T47D (cell line): ENCODE measurements around the gene ANGPTL4.

Source experiments
- DNase-seq, 2 experiments: peaks; one replicate each; pipeline versions ENCODE4 v3.0.0 to v3.0.0-alpha.2; 2011 to 2012; ENCODE audit warnings: low read depth in 1 of 2, low spot score in 1 of 2
- JUND ChIP-seq: IDR thresholded peaks from 2 replicates; pipeline ENCODE4 v1.6.1; 2012; ENCODE audit warnings: low read depth
- in situ Hi-C: cut with HindIII; loops from 2 replicates; pipeline ENCODE4 v1.10.0; 2016; ENCODE audit warnings: low sequenced_read_pairs, low pct_unique_long_range_greater_than_20kb

ANGPTL4 gene

GRCh38 chr19:8324186-8325050 lies 39.5 kb upstream of the ANGPTL4 start:
- DNase-seq, result no peak
- in situ Hi-C loops, result no loop called here
- no peak for TF ChIP-seq JUND

GRCh38 chr19:8325454-8325853 lies 38.5 kb upstream of the ANGPTL4 start:
- in situ Hi-C loops, result no loop called here
- TF ChIP-seq JUND, result no peak
- no peak for DNase-seq

GRCh38 chr19:8329996-8330395 lies 34.0 kb upstream of the ANGPTL4 start:
- no peak for DNase-seq
- in situ Hi-C loops, result no loop called here
- no peak for TF ChIP-seq JUND

GRCh38 chr19:8331263-8331845 lies 32.6 kb upstream of the ANGPTL4 start:
- DNase-seq, result no peak
- no peak for TF ChIP-seq JUND
- in situ Hi-C loops, result no loop called here

GRCh38 chr19:8332976-8333766 lies 30.8 kb upstream of the ANGPTL4 start:
- no peak for TF ChIP-seq JUND
- in situ Hi-C loops, result no loop called here
- DNase-seq, result no peak

GRCh38 chr19:8333767-8334457 lies 30.0 kb upstream of the ANGPTL4 start:
- no peak for TF ChIP-seq JUND
- in situ Hi-C loops, result no loop called here
- DNase-seq, result no peak

- DNase-seq, result peak; percentile 88 to 91
- TF ChIP-seq JUND, result no peak
- in situ Hi-C loops, result no loop called here
Measured at GRCh38 chr19:8334458-8335342, 29.3 kb upstream of the ANGPTL4 start.

- TF ChIP-seq JUND, result no peak
- in situ Hi-C loops, result no loop called here
- no peak for DNase-seq
Measured at GRCh38 chr19:8335343-8336071, 28.4 kb upstream of the ANGPTL4 start.

GRCh38 chr19:8336072-8336569 lies 27.8 kb upstream of the ANGPTL4 start:
- in situ Hi-C loops, result no loop called here
- TF ChIP-seq JUND, result no peak
- DNase-seq, result no peak

GRCh38 chr19:8336660-8337059 lies 27.3 kb upstream of the ANGPTL4 start:
- no peak for TF ChIP-seq JUND
- in situ Hi-C loops, result no loop called here
- no peak for DNase-seq

- in situ Hi-C loops, result no loop called here
- DNase-seq, result no peak
- TF ChIP-seq JUND, result no peak
Measured at GRCh38 chr19:8337728-8338127, 26.2 kb upstream of the ANGPTL4 start.
